PFSK-1 (cell line): ENCODE measurements around the gene BARX1.

Experiments used
- FOXP2 ChIP-seq: optimal IDR thresholded peaks from 2 replicates; pipeline ENCODE3; 2011; ENCODE audit warnings: borderline replicate concordance, control low read depth, inconsistent platforms; ENCODE audit not compliant: insufficient read depth; ENCODE audit errors: extremely low read length, extremely low read depth
- POLR2AphosphoS5 ChIP-seq: IDR thresholded peaks from 2 replicates; pipeline ENCODE4 v1.6.1; 2012; ENCODE audit warnings: low read depth, mild to moderate bottlenecking, control low read depth, low read length, moderate library complexity
- SIN3A ChIP-seq: IDR thresholded peaks from 2 replicates; pipeline ENCODE4 v1.6.1; 2012; ENCODE audit warnings: mild to moderate bottlenecking, low read length, moderate library complexity, borderline replicate concordance; ENCODE audit not compliant: insufficient read depth
- TAF1 ChIP-seq: IDR thresholded peaks from 2 replicates; pipeline ENCODE4 v1.6.1; 2012; ENCODE audit warnings: low read length, control low read depth, borderline replicate concordance; ENCODE audit not compliant: insufficient read depth
- TF ChIP-seq, protein P1 (sequence below), 2 experiments: IDR thresholded peaks; 2 replicates each; pipeline versions ENCODE4 v1.6.1 to v1.8.0; 2011 to 2012; ENCODE audit warnings: low read depth in 2 of 2, low read length in 2 of 2, control low read depth in 1 of 2, inconsistent platforms in 1 of 2, mild to moderate bottlenecking in 1 of 2, moderate library complexity in 1 of 2; ENCODE audit not compliant: insufficient read depth in 1 of 2

DNA sequence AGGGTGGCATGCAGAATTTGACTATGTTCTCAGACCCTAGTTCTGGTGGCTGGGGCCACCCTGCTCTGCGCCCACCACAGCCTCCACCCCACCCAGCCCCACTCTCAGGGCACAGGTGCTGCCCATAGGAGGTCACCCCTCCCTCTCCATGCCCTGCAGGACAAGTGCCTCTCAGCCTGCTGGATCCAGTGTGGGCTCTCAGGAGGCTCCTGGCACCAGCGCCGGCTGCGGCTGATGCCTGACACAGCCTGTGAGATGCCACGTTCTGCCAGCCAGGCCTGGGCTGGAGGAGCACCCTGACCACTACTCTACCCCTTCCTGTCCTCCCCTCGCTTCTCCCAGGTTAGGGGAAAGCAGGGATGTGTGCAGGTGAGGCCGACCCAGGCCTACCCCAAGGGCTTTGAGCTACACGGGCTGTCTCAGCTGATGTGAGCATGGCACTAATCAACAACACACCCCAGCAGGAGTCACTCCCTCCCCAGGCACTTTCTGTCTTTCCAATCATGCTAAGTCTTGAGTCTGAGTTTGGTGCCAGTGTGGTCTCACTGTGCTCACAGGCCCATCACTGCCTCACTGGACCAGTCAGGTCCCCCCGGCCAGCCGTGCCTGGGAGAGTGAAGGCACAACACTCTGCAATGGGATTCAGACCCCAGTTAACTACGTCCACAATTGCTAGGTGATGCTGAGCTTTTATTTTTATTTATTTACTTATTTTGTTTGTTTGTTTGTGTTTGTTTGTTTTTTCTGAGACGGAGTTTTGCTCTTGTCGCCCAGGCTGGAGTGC lies 12.1 kb upstream of the BARX1 start:
- TF ChIP-seq TAF1 (no peak), POLR2AphosphoS5 (no peak), SIN3A (no peak), FOXP2 (no peak)
- TF ChIP-seq, protein P1, sequence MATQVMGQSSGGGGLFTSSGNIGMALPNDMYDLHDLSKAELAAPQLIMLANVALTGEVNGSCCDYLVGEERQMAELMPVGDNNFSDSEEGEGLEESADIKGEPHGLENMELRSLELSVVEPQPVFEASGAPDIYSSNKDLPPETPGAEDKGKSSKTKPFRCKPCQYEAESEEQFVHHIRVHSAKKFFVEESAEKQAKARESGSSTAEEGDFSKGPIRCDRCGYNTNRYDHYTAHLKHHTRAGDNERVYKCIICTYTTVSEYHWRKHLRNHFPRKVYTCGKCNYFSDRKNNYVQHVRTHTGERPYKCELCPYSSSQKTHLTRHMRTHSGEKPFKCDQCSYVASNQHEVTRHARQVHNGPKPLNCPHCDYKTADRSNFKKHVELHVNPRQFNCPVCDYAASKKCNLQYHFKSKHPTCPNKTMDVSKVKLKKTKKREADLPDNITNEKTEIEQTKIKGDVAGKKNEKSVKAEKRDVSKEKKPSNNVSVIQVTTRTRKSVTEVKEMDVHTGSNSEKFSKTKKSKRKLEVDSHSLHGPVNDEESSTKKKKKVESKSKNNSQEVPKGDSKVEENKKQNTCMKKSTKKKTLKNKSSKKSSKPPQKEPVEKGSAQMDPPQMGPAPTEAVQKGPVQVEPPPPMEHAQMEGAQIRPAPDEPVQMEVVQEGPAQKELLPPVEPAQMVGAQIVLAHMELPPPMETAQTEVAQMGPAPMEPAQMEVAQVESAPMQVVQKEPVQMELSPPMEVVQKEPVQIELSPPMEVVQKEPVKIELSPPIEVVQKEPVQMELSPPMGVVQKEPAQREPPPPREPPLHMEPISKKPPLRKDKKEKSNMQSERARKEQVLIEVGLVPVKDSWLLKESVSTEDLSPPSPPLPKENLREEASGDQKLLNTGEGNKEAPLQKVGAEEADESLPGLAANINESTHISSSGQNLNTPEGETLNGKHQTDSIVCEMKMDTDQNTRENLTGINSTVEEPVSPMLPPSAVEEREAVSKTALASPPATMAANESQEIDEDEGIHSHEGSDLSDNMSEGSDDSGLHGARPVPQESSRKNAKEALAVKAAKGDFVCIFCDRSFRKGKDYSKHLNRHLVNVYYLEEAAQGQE (IDR thresholded peaks at IDR 0.05; ENCODE audit: insufficient read depth in 1 of 2, low read depth in 2 of 2, low read length in 2 of 2) = no peak
